Measurements from ENCODE around the gene ZKSCAN2. TPM values are rescaled to one million over a fixed set of nuclear protein-coding genes. Genes with fewer than 3 reads are reported as not detected.

ZKSCAN2 gene
- polyA plus RNA-seq, 1 experiment: 1.4 TPM

DNA sequence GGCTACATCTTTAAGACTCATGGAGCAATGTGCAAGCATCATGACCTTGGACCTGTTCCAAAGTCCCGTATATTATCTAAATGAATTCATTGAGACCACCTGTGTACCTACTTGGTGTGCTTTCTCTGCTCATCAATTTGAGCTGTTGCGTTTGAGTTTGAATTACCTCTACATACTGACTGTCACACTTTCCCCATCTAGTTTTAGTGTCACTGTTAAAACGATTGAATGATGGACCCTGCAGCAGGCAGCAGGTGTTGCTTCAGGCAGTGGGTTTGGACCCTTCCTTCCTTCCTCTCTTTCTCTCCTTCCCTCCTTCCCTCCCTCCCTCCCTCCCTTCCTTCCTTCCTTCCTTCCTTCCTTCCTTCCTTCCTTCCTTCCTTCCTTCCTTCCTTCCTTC, 33.9 kb upstream of the ZKSCAN2 start:
- H3K36me3 ChIP-seq (ENCODE audit: control insufficient read depth, insufficient read depth, low read length): no peaks in the 10 kb centered on the region
- no peak for DNase-seq (ENCODE audit: low read depth)
- no peaks in the 10 kb centered on the region for H3K27me3 ChIP-seq (ENCODE audit: control insufficient read depth, insufficient read depth, low read length)
- ChIA-PET CTCF (interaction anchor here (1.0 kb wide), 1 partner anchor 15 kb away, joined by 4 read pairs; no protein-coding TSS in a partner anchor), POLR2A (no interaction called here)
- H3K4me3 ChIP-seq (ENCODE audit: low read depth, low read length): no peak overlapping the region
- TF ChIP-seq, protein P1, sequence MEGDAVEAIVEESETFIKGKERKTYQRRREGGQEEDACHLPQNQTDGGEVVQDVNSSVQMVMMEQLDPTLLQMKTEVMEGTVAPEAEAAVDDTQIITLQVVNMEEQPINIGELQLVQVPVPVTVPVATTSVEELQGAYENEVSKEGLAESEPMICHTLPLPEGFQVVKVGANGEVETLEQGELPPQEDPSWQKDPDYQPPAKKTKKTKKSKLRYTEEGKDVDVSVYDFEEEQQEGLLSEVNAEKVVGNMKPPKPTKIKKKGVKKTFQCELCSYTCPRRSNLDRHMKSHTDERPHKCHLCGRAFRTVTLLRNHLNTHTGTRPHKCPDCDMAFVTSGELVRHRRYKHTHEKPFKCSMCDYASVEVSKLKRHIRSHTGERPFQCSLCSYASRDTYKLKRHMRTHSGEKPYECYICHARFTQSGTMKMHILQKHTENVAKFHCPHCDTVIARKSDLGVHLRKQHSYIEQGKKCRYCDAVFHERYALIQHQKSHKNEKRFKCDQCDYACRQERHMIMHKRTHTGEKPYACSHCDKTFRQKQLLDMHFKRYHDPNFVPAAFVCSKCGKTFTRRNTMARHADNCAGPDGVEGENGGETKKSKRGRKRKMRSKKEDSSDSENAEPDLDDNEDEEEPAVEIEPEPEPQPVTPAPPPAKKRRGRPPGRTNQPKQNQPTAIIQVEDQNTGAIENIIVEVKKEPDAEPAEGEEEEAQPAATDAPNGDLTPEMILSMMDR (IDR thresholded peaks at IDR 0.05; ENCODE audit: insufficient read depth, low read depth, low read length): no peak

DNA sequence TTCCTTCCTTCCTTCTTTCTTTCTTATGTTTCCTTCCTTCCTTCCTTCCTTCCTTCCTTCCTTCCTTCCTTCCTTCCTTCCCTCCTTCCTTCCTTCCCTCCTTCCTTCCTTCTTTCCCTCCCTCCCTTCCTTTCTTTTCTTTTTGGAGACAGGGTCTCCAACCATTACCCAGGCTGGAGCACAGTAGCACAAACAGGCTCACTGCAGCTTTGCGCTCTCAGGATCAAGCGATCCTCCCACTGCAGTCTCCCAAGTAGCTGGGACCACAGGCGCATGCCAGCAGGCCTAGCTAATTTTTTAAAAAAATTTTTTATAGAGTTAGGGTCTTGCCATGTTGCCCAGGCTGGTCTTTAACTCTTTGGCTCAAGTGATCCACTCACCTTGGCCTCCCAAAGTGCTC, 31.8 kb upstream of the ZKSCAN2 start:
- POLR2A ChIA-PET: no interaction called here
- Histone ChIP-seq H3K27me3 (ENCODE audit: control insufficient read depth, insufficient read depth, low read length) (no peaks in the 10 kb centered on the region), H3K36me3 (ENCODE audit: control insufficient read depth, insufficient read depth, low read length) (no peaks in the 10 kb centered on the region), H3K4me3 (ENCODE audit: low read depth, low read length) (no peak overlapping the region)
- DNase-seq (ENCODE audit: low read depth): no peak
- TF ChIP-seq, protein P1 (IDR thresholded peaks at IDR 0.05; ENCODE audit: insufficient read depth, low read depth, low read length): no peak
- CTCF ChIA-PET: interaction anchor here (1.5 kb wide), 1 partner anchor 13 kb away, joined by 5 read pairs; no protein-coding TSS in a partner anchor

DNA sequence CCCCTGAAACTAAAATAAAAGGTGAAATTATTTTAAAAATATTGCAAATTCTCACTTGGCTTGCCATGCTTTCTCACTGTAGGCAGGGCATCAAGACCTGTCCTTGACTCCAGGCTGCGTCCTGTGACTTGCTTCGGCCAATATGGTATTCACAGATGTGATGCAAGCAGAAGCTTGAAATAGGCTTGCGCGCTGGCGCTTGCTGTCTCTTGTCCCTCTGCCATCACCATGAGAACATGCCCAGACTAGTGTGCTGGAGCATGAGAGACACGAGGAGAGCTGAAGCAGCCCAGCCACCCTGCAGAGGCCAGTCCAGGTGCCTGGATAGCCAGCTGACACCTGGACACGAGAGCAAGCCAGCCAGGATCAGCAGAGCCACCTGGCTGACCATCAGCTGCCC, 21.8 kb upstream of the ZKSCAN2 start:
- TF ChIP-seq, protein P1 (IDR thresholded peaks at IDR 0.05; ENCODE audit: insufficient read depth, low read depth, low read length): no peak
- DNase-seq (ENCODE audit: low read depth): no peak
- ChIA-PET CTCF (interaction anchor here (0.8 kb wide), 1 partner anchor 16 kb away, joined by 3 read pairs; no protein-coding TSS in a partner anchor), POLR2A (no interaction called here)
- no peak overlapping the region for H3K4me3 ChIP-seq (ENCODE audit: low read depth, low read length)
- no peaks in the 10 kb centered on the region for H3K27me3 ChIP-seq (ENCODE audit: control insufficient read depth, insufficient read depth, low read length)
- no peaks in the 10 kb centered on the region for H3K36me3 ChIP-seq (ENCODE audit: control insufficient read depth, insufficient read depth, low read length)

DNA sequence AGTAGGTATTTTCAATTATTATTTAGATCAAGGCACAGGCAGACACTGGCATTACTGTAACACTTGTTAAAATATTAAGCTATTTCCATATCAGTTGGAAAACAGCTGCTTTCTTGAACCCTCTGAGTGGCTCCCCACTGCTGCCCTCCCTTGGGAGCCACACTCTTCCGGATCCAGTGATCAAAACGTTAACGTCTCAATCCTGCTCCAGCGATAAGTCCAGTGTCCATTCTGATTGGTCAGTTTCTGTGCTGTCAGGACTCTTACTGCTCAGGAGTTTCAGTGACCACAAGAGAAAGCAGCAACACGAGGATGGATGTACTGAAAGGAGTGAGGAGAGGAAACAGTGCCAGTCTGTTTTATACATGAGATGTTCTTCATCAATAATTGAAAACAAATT, 13.8 kb upstream of the ZKSCAN2 start:
- POLR2A ChIA-PET: no interaction called here

DNA sequence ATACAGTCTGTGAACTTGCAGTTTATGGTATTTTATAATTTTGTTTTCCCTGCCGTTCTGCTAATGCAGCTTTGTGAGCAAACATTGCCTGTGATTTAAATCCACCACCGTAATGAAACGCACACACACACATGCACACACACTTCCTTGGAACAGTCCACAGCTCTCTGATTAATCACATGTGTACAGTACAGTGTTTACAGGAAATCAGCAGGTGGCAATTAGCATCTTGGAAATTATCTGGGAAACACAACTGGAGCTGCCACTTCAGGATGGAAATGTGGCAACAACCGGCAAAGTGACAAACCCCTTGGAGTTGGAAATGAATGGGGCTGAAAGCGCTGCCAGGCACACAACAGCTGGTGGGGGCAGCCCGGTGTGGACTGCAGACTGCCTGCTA, 12.9 kb upstream of the ZKSCAN2 start:
- Histone ChIP-seq H3K27me3 (ENCODE audit: control insufficient read depth, insufficient read depth, low read length) (no peaks in the 10 kb centered on the region), H3K4me3 (ENCODE audit: low read depth, low read length) (no peak overlapping the region), H3K36me3 (ENCODE audit: control insufficient read depth, insufficient read depth, low read length) (peaks cover 1% of the 10 kb centered on the region; the same call in 1 of the 2 replicates)
- no peak for DNase-seq (ENCODE audit: low read depth)
- ChIA-PET POLR2A (no interaction called here), CTCF (no interaction called here)
- TF ChIP-seq, protein P1 (IDR thresholded peaks at IDR 0.05; ENCODE audit: insufficient read depth, low read depth, low read length): no peak

More for the DNA sequence above, 13.8 kb upstream of the ZKSCAN2 start:
- Histone ChIP-seq H3K36me3 (ENCODE audit: control insufficient read depth, insufficient read depth, low read length) (peaks cover 1% of the 10 kb centered on the region; the same call in 1 of the 2 replicates), H3K4me3 (ENCODE audit: low read depth, low read length) (no peak overlapping the region), H3K27me3 (ENCODE audit: control insufficient read depth, insufficient read depth, low read length) (no peaks in the 10 kb centered on the region)
- TF ChIP-seq, protein P1 (IDR thresholded peaks at IDR 0.05; ENCODE audit: insufficient read depth, low read depth, low read length): no peak
- DNase-seq (ENCODE audit: low read depth): no peak
- CTCF ChIA-PET: no interaction called here

All from BJ (cell line).